GM04503 (cell line): Measurements from ENCODE around the gene LAMA4.
A peak's percentile ranks its signal among the peaks of the same experiment; 100 is the strongest.

Experiments used
- DNase-seq: peaks from one replicate; pipeline ENCODE4 v3.0.0-alpha.2; 2012; ENCODE audit warnings: low read depth

LAMA4 gene

GRCh38 chr6:112237066-112237465 lies 17.3 kb downstream of the LAMA4 start:
- no peak for DNase-seq

DNA sequence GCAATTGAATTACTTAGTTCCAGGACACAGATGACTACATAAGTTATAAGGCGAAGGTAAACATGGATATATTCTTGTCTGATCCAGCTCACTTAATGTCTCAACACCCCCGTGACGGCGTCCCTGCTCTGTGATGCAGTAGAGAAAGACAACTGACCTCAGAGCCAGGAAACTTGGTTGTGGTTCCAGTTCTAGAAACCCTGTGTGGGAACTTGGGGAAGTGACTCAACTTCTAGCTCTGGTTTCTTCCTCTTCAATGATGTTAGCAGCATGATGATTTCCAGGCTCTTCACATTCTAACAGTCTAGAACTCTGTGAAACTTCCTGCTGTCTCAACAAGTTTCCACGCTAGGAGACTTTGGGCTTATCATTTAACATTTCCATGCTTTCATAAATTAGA lies 18.4 kb downstream of the LAMA4 start:
- no peak for DNase-seq

- no peak for DNase-seq
Measured at GRCh38 chr6:112234601-112235000, 19.8 kb downstream of the LAMA4 start.

DNA sequence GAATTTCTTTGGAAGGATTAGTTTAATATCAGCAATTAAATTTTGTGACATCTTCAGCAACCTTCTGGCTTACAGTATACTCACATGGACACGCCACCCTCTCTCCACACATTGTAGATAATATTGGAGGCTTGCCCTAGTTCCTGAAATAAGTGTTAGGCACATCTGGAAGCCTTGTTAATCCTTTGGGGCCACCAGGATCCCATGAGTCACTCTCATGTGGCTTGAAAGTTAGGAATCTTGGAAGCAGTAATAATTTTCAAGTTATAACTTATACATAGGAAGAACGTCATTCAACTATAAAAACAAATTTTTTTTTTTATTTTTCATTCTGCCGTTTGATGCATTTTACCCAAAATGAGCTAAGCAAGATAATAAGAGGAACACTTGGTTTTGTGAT lies 20.5 kb downstream of the LAMA4 start:
- DNase-seq: peak; percentile 82

DNA sequence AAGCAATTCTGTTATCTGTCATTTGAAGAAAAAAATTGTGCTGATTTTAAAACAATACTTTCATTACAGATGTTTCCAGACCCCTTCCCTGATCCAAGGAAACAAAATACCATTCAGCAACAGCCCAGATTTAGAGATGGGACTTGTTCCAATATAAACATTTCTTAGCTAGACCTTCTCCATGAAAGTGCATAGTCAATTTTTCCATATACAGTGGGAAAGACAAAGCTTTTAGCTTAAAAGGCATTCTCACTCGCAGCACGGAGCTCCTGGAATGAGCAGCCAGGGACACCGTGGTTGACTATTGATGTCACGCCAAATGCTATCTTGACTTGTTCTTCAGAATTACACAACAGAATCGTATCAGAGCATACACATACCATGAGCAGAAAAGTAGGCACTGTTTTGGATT lies 21.5 kb downstream of the LAMA4 start:
- DNase-seq: no peak

- no peak for DNase-seq
Measured at GRCh38 chr6:112231594-112232060, 22.7 kb downstream of the LAMA4 start.

GRCh38 chr6:112231164-112231563 lies 23.2 kb downstream of the LAMA4 start:
- no peak for DNase-seq

DNA sequence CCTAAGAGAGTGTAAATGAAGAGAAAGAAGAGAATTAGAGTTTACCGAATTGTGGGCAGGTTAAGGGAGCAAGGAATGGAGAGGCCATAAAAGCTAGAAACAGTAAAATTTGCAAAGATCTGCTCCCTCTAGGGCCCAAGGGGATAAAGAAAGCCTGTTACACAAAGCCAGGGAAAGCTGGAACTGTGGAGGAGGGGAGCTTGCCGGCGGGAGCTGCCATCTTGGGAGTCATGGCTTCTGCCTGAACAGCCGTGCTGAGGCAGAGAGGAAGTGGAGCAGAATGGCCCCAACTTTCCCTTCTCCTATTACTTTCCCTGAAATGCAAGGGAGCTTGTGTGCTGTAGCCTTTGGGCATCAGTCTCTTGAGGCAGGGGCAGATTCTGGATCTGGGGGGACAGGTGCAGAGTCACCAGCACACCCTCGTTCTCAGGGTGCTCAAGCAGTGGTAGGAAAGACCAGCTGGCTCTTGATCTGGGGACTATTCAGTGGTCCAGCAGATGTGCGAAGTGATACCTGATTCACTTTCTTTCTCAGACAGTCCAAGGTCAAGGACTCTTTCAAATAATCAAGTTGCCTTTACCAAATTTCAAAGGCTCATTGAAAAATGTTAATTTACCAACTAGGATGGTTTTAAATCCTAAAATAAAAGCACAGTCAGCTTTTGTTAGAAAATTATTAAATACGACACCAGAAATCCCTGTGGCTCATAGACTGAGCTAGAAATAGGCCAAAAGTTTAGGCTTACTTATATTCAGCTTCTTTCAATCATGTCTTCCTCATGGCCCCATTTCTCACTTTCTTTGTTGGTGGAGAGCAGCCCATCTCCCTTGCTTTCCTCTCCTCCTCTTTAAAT lies 25.7 kb downstream of the LAMA4 start:
- no peak for DNase-seq

DNA sequence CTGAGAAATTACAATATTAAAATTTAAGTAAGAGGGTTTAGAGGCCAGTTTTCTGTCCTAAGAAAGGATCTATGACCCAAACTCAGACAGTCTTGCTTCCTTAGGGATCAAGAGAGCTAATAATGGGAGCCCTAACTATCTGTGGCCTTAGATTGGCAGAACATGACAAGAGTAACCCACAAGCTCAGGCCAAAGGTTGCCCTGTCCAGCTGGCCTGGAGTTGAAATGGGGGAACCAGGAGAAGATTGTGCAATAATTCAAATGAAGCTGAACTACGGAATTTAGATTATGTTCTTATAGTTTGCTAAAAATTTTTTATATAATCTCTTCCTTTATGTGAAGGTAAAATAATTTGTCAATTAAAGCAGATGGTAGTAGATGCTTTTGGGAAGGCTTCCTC lies 26.4 kb downstream of the LAMA4 start:
- no peak for DNase-seq

DNA sequence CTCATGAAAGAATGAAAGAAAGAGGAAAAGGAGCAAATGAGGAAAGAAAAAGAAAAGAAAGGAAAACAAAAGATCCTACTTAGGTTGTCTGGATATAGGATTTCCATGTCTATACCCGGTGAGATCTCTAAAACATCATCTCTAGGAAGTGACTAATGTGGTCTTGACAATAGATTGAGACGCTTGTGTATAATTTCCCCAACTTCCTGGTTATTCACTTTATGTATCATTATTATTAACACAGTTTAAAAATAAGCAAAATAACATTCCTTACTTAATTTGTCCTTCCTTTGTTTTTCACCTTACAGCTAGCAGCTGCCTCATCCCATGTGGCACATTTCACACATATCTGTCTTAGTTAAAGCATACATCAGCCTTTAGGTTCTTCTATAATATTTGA lies 27.0 kb downstream of the LAMA4 start:
- no peak for DNase-seq

- DNase-seq: peak; percentile 88
Measured at GRCh38 chr6:112225691-112226090, 28.7 kb downstream of the LAMA4 start.

DNA sequence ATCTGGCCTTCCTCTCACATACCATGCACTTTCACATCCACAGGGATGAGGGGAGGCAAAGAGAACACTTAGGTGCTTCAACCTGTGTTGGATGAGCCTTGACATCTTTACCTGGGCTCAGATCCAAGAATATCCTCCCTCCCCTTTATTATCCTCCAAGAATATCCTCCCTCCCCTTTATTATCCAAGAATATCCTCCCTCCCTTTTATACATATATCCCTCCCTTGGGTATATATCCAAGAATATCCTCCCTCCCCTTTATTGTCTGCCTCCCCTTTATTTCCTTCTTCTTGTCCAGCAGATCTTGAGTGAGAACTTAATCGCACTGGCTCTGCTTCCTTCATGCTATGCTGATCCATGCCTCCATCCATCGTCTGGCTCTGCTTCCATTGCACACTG lies 30.3 kb downstream of the LAMA4 start:
- no peak for DNase-seq

DNA sequence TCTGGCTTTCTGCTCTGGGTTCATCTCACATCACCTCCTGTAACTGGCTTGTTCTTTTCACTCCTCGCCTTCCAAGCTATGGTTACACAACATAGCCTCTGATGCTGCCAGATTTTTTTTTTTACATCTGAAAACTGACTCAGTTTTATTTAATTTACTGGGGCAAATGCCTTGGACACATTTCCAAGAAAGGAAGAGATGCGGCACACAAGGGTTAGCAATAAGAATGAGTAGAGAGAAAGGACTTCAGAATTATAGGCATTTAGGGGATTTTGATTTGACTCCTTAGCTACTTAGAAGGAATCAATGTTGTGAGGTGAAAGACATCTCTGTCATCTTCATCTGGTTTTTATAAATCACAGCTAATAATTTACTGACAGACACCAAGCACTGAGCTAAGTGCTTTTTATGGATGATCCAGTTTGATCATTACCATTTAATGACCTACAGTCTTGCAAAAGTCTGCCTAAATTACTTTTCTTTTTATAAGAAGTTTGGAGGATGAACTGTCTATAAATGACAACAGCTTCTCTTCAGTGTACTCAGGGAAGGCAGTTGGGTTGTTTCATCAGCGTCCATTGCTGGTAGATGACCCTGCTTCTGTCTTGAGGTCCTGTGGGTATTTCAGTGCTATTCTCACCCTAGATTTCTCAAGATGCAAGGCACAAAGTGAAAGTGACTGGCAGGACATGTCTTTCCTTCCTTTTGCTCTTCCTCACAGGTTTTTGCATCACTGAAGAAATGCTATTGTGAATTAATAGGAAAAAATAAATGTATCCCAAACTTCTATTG lies 31.1 kb downstream of the LAMA4 start:
- peak; percentile 98 for DNase-seq

GRCh38 chr6:112221981-112222852 lies 32.1 kb downstream of the LAMA4 start:
- DNase-seq: peak; percentile 97

- DNase-seq: no peak
Measured at GRCh38 chr6:112221561-112221960, 32.8 kb downstream of the LAMA4 start.

GRCh38 chr6:112218563-112218962 lies 35.8 kb downstream of the LAMA4 start:
- DNase-seq: no peak

- DNase-seq: peak; percentile 77
Measured at GRCh38 chr6:112216662-112217551, 37.5 kb downstream of the LAMA4 start.

GRCh38 chr6:112215488-112216284 lies 38.7 kb downstream of the LAMA4 start:
- DNase-seq: no peak

GRCh38 chr6:112214739-112215269 lies 39.6 kb downstream of the LAMA4 start:
- no peak for DNase-seq

DNA sequence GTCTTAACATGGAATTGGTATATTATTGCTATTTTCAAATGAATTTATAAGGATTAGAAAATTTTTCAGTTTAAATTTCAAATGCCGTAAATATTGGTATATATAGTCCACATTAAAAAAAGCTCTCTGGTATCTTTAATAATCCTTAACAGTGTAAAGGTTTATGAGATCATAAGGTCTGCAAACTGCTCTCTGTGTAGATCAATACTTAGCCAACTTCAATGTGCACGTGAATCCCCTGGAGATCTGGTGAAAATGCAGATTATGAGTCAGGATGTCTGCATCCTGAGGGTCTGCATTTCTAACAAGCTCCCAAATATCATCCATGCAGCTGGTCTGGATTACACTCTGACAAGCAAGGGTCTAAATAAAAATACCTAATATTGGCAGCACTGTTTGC lies 43.5 kb downstream of the LAMA4 start:
- DNase-seq: no peak
